ENCODE measurements around the gene MNDA. TPM values are rescaled to one million over a fixed set of nuclear protein-coding genes. Genes with fewer than 3 reads are reported as not detected.

MNDA gene
- total and polyA plus RNA-seq, 2 donors (not counting 1 experiment from before 2014, with no cell fraction given) = 7.1 to 10.1 TPM

DNA sequence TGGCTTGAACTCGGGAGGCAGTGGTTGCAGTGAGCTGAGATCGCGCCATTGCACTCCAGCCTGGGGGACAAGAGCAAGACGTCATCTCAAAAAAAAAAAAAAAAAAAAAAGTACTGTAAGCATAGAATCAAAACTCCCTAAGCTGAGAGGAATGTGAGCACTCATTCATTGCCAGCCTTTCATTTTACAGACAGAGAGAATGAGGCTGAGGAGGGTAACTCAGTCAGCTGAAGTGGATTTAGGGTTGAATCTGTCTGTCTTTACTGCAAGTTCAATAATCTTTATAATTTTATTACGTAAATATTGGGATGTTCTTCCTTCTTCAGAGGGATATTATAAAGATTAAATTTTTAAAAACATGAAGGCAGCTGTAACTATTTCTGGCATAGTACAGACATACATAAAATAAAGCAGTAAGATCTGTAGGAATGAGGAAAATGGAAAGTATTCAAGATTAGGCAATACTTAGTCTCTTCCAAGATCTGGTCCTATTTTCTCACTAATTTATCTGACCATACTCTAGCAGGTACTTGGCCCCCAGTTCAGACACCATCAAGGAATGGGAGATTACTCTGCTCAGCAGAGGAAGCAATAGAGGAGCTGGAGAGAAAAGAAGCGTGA is 24.1 kb upstream of the MNDA start:
- no peaks in the 10 kb centered on the region for H3K79me2 ChIP-seq (ENCODE audit: control insufficient read depth, insufficient read depth, low read length)
- no peak overlapping the region for H3K4me2 ChIP-seq (replicated peaks; ENCODE audit: low read depth, low read length, poor library complexity, severe bottlenecking)
- no peak overlapping the region for H3K27ac ChIP-seq (ENCODE audit: low read length in 2 of 2)
- Mint-ChIP-seq H3K4me3 (no peak overlapping the region), H3K27me3 (peaks cover 22% of the 10 kb centered on the region), H3K4me1 (peaks cover 9% of the 10 kb centered on the region), H3K9me3 (ENCODE audit: insufficient read depth) (no peaks in the 10 kb centered on the region), H3K27ac (no peak overlapping the region)
- ChIA-PET POLR2A (no interaction called here), CTCF (interaction anchor here (0.6 to 1.3 kb wide), 2 partner anchors 14 to 133 kb away, joined by 3 to 4 read pairs; no protein-coding TSS in a partner anchor)
- H3K27me3 ChIP-seq (replicated peaks in 1 of 4; ENCODE audit: control extremely low read depth in 1 of 4, control insufficient read depth in 3 of 4, insufficient read depth in 4 of 4, low read length in 3 of 4) = peaks cover 0 to 5% (median 0%) of the 10 kb centered on the region in 4 experiments
- ATAC-seq (ENCODE audit: low read depth) (no peak), DNase-seq (no peak)
- no CpG with 5 or more reads among the region's 6 CpGs for WGBS (ENCODE audit: insufficient coverage)
- H4K20me1 ChIP-seq (ENCODE audit: control insufficient read depth, insufficient read depth, low read length, poor library complexity, severe bottlenecking) = no peaks in the 10 kb centered on the region
- H3K4me3 ChIP-seq (ENCODE audit: control extremely low read depth in 1 of 5, extremely low read depth in 1 of 5, insufficient read depth in 1 of 5, low read depth in 2 of 5, low read length in 4 of 5) = no peak overlapping the region
- no peaks in the 10 kb centered on the region for H3K9me3 ChIP-seq (ENCODE audit: control extremely low read depth in 1 of 3, control insufficient read depth in 2 of 3, insufficient read depth in 1 of 3, low read length in 2 of 3)
- no peaks in the 10 kb centered on the region for H3K4me1 ChIP-seq (ENCODE audit: control insufficient read depth in 2 of 2, insufficient read depth in 2 of 2, low read length in 2 of 2)
- no peak overlapping the region for H3K9ac ChIP-seq (ENCODE audit: low read length)
- intact Hi-C loops (cut with micrococcal nuclease) = no loop called here
- no peak overlapping the region for H2AFZ ChIP-seq (ENCODE audit: insufficient read depth, low read depth, low read length, poor library complexity, severe bottlenecking)
- H3K36me3 ChIP-seq (replicated peaks in 1 of 2; ENCODE audit: control extremely low read depth in 1 of 2, control insufficient read depth in 1 of 2, extremely low read depth in 1 of 2, insufficient read depth in 2 of 2, low read length in 1 of 2) = no peaks in the 10 kb centered on the region
- TF ChIP-seq, protein P1, sequence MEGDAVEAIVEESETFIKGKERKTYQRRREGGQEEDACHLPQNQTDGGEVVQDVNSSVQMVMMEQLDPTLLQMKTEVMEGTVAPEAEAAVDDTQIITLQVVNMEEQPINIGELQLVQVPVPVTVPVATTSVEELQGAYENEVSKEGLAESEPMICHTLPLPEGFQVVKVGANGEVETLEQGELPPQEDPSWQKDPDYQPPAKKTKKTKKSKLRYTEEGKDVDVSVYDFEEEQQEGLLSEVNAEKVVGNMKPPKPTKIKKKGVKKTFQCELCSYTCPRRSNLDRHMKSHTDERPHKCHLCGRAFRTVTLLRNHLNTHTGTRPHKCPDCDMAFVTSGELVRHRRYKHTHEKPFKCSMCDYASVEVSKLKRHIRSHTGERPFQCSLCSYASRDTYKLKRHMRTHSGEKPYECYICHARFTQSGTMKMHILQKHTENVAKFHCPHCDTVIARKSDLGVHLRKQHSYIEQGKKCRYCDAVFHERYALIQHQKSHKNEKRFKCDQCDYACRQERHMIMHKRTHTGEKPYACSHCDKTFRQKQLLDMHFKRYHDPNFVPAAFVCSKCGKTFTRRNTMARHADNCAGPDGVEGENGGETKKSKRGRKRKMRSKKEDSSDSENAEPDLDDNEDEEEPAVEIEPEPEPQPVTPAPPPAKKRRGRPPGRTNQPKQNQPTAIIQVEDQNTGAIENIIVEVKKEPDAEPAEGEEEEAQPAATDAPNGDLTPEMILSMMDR (IDR thresholded peaks at IDR 0.05) = no peak
- TF ChIP-seq EZH2 (IDR thresholded peaks at IDR 0.05; ENCODE audit: borderline replicate concordance, insufficient read depth, low read depth, low read length, poor library complexity, severe bottlenecking) = no peak

DNA sequence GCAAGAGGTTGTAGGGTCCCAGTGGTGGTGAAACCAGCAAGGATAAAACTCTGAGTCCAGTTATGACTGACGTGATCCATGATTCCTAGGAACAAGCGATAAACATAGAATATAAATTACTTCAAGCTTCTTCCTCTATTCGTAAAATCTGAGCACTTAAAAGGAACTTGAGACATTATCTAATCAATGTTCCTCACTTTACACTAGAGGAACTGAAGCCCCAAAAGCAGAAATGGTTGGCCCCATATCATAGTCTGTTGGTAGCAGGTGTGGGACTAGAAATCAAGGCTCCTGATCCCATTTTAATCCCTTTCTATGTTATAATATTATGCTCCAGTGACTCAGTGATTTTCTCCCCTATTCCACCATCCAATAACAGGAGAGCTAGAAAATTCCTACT is 21.9 kb upstream of the MNDA start:
- no peak overlapping the region for H3K27ac ChIP-seq (ENCODE audit: low read length in 2 of 2)
- H3K9ac ChIP-seq (ENCODE audit: low read length) = no peak overlapping the region
- H3K27me3 ChIP-seq (replicated peaks in 1 of 4; ENCODE audit: control extremely low read depth in 1 of 4, control insufficient read depth in 3 of 4, insufficient read depth in 4 of 4, low read length in 3 of 4) = no peaks in the 10 kb centered on the region
- no CpG with 5 or more reads among the region's 3 CpGs for WGBS (ENCODE audit: insufficient coverage)
- no peak for ATAC-seq (ENCODE audit: low read depth)
- ChIA-PET CTCF (interaction anchor here (1.4 kb wide), 1 partner anchor 12 kb away, joined by 3 read pairs; no protein-coding TSS in a partner anchor), POLR2A (no interaction called here)
- no peaks in the 10 kb centered on the region for H4K20me1 ChIP-seq (ENCODE audit: control insufficient read depth, insufficient read depth, low read length, poor library complexity, severe bottlenecking)
- H3K4me1 Mint-ChIP-seq = peaks cover 9% of the 10 kb centered on the region
- no peaks in the 10 kb centered on the region for H3K79me2 ChIP-seq (ENCODE audit: control insufficient read depth, insufficient read depth, low read length)
- no peak overlapping the region for H2AFZ ChIP-seq (ENCODE audit: insufficient read depth, low read depth, low read length, poor library complexity, severe bottlenecking)
- H3K27ac Mint-ChIP-seq = no peak overlapping the region
- H3K36me3 ChIP-seq (replicated peaks in 1 of 2; ENCODE audit: control extremely low read depth in 1 of 2, control insufficient read depth in 1 of 2, extremely low read depth in 1 of 2, insufficient read depth in 2 of 2, low read length in 1 of 2) = no peaks in the 10 kb centered on the region
- no peak overlapping the region for H3K4me2 ChIP-seq (replicated peaks; ENCODE audit: low read depth, low read length, poor library complexity, severe bottlenecking)
- no peaks in the 10 kb centered on the region for H3K9me3 Mint-ChIP-seq (ENCODE audit: insufficient read depth)
- no peak for DNase-seq
- peaks cover 10% of the 10 kb centered on the region for H3K27me3 Mint-ChIP-seq
- TF ChIP-seq EZH2 (IDR thresholded peaks at IDR 0.05; ENCODE audit: borderline replicate concordance, insufficient read depth, low read depth, low read length, poor library complexity, severe bottlenecking) = no peak
- TF ChIP-seq, protein P1 (IDR thresholded peaks at IDR 0.05) = no peak
- intact Hi-C loops (cut with micrococcal nuclease) = no loop called here
- no peak overlapping the region for H3K4me3 Mint-ChIP-seq
- H3K4me1 ChIP-seq (ENCODE audit: control insufficient read depth in 2 of 2, insufficient read depth in 2 of 2, low read length in 2 of 2) = no peaks in the 10 kb centered on the region
- no peak overlapping the region for H3K4me3 ChIP-seq (ENCODE audit: control extremely low read depth in 1 of 5, extremely low read depth in 1 of 5, insufficient read depth in 1 of 5, low read depth in 2 of 5, low read length in 4 of 5)
- H3K9me3 ChIP-seq (ENCODE audit: control extremely low read depth in 1 of 3, control insufficient read depth in 2 of 3, insufficient read depth in 1 of 3, low read length in 2 of 3) = no peaks in the 10 kb centered on the region

All from B cell (primary cell).